Measurements from ENCODE around the gene RPS23. TPM values are rescaled to one million over a fixed set of nuclear protein-coding genes. Genes with fewer than 3 reads are reported as not detected.

Gene RPS23
- 1,868 and 2,000 TPM in 2 replicates for total RNA-seq

DNA sequence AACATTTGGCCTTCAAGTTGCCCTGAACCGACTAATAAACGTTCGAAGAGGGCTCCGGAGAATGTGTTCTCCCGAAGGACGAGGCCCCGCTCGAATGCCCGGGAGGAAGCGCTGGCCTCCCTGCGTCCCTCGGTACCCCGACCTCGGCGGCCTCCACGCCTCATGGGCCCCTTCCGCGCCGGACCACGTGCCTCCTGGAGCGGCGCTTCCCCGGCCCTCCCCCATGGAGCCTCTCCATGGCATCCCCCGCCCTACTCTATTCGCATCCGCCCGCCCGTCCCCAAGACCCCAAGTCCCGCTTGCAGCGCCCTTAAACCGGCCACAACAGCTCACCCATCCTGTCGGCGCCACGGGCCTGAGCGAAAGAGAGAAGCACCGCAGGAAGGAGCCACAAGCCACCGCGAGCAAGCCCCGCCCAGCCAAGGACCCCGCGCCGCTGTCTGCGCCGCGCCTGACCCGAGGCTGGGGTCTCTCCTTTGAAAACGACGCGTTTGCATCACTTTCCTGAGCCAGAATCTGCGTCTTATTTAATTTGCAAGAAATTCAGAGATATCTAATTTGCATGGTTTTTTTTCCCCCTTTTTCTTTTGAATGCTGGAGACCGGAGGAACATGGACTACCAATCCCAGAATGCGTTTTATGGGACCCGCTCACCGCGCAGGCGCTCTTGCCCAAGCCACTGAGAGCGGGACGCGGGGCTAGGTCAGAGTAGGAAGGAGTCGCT is at the start of gene RPS23:
TSS of gene RPS23 (minus strand) at position 368 of the 724 bp plus-strand sequence. CDS start at position 337, 31 bp downstream.

